GM12875 (cell line): ENCODE measurements around the gene AP3D1.

Experiments used
- H3K4me3 ChIP-seq: one replicate; pipeline ENCODE4 v1.5.1; 2011; ENCODE audit warnings: low read depth, low read length, control low read depth
- CTCF ChIP-seq: IDR thresholded peaks from 2 replicates; pipeline ENCODE4 v1.5.1; 2011; ENCODE audit warnings: low read depth, mild to moderate bottlenecking, control low read depth, inconsistent platforms, low read length, moderate library complexity, borderline replicate concordance; ENCODE audit not compliant: insufficient read depth

Gene AP3D1

GRCh38 chr19:2195361-2195760, 44.0 kb upstream of the AP3D1 start:
- no peak overlapping the region for H3K4me3 ChIP-seq
- TF ChIP-seq CTCF = no peak

GRCh38 chr19:2194513-2195078, 43.2 kb upstream of the AP3D1 start:
- no peak overlapping the region for H3K4me3 ChIP-seq
- no peak for TF ChIP-seq CTCF

- no peak for TF ChIP-seq CTCF
- H3K4me3 ChIP-seq = no peak overlapping the region
Measured at GRCh38 chr19:2193807-2194206, 42.4 kb upstream of the AP3D1 start.

- no peak overlapping the region for H3K4me3 ChIP-seq
- no peak for TF ChIP-seq CTCF
Measured at GRCh38 chr19:2192862-2193261, 41.5 kb upstream of the AP3D1 start.

GRCh38 chr19:2191456-2192310, 40.3 kb upstream of the AP3D1 start:
- no peak for TF ChIP-seq CTCF
- H3K4me3 ChIP-seq = no peak overlapping the region

- H3K4me3 ChIP-seq = no peak overlapping the region
- TF ChIP-seq CTCF = no peak
Measured at GRCh38 chr19:2190848-2191455, 39.6 kb upstream of the AP3D1 start.

GRCh38 chr19:2189880-2190279, 38.5 kb upstream of the AP3D1 start:
- no peak for TF ChIP-seq CTCF

More at GRCh38 chr19:2189880-2190279, 38.5 kb upstream of the AP3D1 start:
- no peak overlapping the region for H3K4me3 ChIP-seq
